Activated CD4-positive, alpha-beta T cell treated with anti-CD3 and anti-CD28 coated beads, Interleukin-2, amount 50 U/mL, for 4 hours (primary cell): ENCODE measurements around the gene GALNT16.
A peak's percentile ranks its signal among the peaks of the same experiment; 100 is the strongest.

Source experiments
- DNase-seq, 2 experiments: peaks; one replicate each; pipeline ENCODE4 v3.0.0-alpha.2; 2020

Gene GALNT16

GRCh38 chr14:69345402-69345801 lies 85.4 kb downstream of the GALNT16 start:
- DNase-seq: no peak

- no peak for DNase-seq
These were observed 86.8 kb downstream of the GALNT16 start for GRCh38 chr14:69346710-69347109.

- no peak for DNase-seq
These were observed 89.3 kb downstream of the GALNT16 start for GRCh38 chr14:69349091-69349777.

- no peak for DNase-seq
These were observed 90.9 kb downstream of the GALNT16 start for GRCh38 chr14:69350892-69351291.

GRCh38 chr14:69351385-69351784 lies 91.4 kb downstream of the GALNT16 start:
- DNase-seq: no peak

GRCh38 chr14:69351911-69352310 lies 92.0 kb downstream of the GALNT16 start:
- no peak for DNase-seq

- no peak for DNase-seq
These were observed 93.2 kb downstream of the GALNT16 start for GRCh38 chr14:69353168-69353567.

- peak; percentile 53 to 59 for DNase-seq
These were observed 94.6 kb downstream of the GALNT16 start for GRCh38 chr14:69354383-69355153.

- DNase-seq: no peak
These were observed 95.2 kb downstream of the GALNT16 start for GRCh38 chr14:69355154-69355597.

GRCh38 chr14:69355607-69356281 lies 95.8 kb downstream of the GALNT16 start:
- no peak for DNase-seq

- DNase-seq: no peak
These were observed 97.1 kb downstream of the GALNT16 start for GRCh38 chr14:69356903-69357543.

- DNase-seq: no peak
These were observed 97.7 kb downstream of the GALNT16 start for GRCh38 chr14:69357544-69358200.

GRCh38 chr14:69358233-69358963 lies 98.4 kb downstream of the GALNT16 start:
- DNase-seq: no peak

- DNase-seq: no peak
These were observed 99.0 kb downstream of the GALNT16 start for GRCh38 chr14:69358966-69359365.

- DNase-seq: no peak
These were observed 100.6 kb downstream of the GALNT16 start for GRCh38 chr14:69360438-69361108.

- DNase-seq: no peak
These were observed 103.1 kb downstream of the GALNT16 start for GRCh38 chr14:69363055-69363454.

- DNase-seq: no peak
These were observed 104.0 kb downstream of the GALNT16 start for GRCh38 chr14:69363964-69364363.

GRCh38 chr14:69364378-69364777 lies 104.4 kb downstream of the GALNT16 start:
- DNase-seq: no peak

GRCh38 chr14:69366069-69366468 lies 106.1 kb downstream of the GALNT16 start:
- no peak for DNase-seq

GRCh38 chr14:69366761-69367160 lies 106.8 kb downstream of the GALNT16 start:
- no peak for DNase-seq

GRCh38 chr14:69368381-69368780 lies 108.4 kb downstream of the GALNT16 start:
- no peak for DNase-seq
